LHCN-M2 (cell line): ENCODE results near the gene IRS2. TPM values are rescaled to one million over a fixed set of nuclear protein-coding genes. Genes with fewer than 3 reads are reported as not detected.

Experiments used
- DNase-seq: peaks from one replicate; pipeline ENCODE4 v3.0.0-alpha.2; 2012; ENCODE audit warnings: low read depth
- total RNA-seq: library from RNA; depleted of rRNA; stranded (reverse); fragments of >200 nt; gene quantifications from 2 replicates; pipeline ENCODE4 v1.2.3, GENCODE V29; 2014

The IRS2 gene
- total RNA-seq, 1 experiment from 2014 or later: 37.8 TPM

DNA sequence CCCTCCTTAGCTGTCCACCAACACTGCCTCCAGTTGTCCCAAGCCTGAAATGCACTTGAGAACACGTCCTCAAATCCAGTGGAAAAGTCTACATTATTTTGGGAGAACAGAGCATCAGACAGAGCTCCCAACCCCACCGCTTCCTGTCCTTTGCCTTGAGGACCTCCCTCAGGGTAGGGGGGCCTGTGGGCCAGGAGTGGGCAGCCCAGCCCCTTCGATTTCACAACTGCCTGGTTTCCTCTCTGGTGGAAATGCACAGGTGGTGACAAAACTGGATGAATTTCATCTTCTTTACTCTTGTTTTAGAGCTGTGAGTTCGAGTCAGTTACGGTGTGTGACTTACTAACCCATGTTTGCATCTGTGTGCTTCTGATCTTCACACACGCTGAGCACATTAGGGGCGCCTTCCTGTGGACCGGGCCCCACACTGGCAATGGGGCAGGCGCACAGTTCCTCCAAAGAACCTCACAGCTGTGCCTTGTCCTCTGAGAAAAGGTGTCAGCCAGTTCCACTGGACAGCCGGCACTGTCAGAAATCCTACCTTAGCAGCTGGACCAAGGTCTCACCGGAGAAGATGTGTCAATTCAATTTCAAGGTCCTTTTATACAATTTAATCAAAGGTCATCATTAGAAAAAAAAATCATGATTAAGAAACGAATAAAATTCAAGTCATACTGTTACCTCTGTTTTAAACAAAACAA lies 80.2 kb downstream of the IRS2 start:
- no peak for DNase-seq

- no peak for DNase-seq
These were observed 81.4 kb downstream of the IRS2 start for GRCh38 chr13:109704771-109705635.

- DNase-seq: no peak
These were observed 83.1 kb downstream of the IRS2 start for GRCh38 chr13:109703250-109703649.
